TTC549 (cell line): ENCODE measurements around the gene LRRC1.
"Not testable (repeated sequence)": the region's sequence is repeated elsewhere in the genome, so short reads cannot be mapped to it uniquely, and the experiment has no call there.

Experiments used
- FAIRE-seq: peaks from 2 replicates; lab custom pipeline; 2012; peaks lifted over from hg19 to GRCh38; lab: Jason Lieb, UNC

LRRC1 gene

DNA sequence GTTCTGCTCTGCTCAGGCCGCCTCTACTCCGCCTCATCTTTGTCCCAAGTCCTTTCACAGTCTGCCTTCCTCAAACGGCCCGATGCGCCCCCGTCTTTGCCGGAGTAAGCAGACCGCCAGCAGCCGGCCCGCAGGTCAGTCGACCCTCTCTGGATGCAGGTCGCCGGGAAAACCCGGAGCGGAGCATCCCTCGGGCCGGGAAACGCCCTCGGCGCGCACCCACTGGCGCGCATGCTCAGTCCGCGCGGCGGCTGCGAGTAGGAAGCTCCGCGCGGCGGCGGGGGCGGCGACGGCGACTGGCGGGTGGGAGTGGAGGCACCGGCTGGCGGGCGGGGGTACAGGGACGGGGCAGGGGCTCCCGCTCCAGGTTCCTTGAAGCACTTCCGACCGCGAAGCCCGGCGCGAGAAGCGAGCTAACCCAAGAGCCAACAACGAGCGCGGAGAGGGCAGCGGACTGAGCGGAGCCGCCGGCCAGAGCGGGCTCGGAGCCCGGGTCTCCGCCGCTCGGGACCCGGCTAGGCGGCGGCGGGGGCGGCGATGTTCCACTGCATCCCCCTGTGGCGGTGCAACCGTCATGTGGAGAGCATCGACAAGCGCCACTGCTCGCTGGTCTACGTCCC is at the start of gene LRRC1:
LRRC1 (plus strand) TSS at position 286 of the 620 bp plus-strand sequence; CDS start at position 538, 252 bp downstream.
- FAIRE-seq, result no peak

DNA sequence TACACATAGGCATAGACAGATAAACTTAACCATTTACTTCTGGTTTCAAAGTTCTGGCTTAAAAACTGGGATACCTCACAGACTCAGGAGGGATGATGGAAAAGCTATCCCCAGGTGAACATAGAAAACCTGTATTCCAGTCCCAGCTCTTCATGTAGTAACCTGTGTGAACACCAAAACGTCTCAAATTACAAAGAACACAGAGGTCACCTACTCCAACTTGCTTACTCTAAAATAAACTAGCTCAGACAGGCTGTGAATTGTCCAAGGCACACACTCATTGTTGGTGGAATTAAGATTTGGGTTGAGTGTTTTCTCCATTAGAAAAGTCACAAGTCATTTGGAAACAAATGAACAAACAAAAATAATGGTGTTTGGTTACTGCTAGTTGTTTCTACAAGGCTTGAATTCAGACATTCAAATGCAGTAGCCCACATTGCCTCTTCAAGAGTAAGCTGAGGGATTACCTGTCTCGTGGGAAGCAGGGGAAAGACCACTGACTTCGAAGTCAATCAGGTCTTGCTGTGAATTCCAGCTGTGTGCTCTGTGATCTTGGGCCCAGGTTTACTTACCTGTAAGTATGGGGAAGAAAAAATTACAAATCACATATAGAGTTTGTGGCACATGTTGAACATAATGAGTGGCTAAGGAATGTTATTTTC is 48.2 kb upstream of the LRRC1 start:
- no peak for FAIRE-seq

DNA sequence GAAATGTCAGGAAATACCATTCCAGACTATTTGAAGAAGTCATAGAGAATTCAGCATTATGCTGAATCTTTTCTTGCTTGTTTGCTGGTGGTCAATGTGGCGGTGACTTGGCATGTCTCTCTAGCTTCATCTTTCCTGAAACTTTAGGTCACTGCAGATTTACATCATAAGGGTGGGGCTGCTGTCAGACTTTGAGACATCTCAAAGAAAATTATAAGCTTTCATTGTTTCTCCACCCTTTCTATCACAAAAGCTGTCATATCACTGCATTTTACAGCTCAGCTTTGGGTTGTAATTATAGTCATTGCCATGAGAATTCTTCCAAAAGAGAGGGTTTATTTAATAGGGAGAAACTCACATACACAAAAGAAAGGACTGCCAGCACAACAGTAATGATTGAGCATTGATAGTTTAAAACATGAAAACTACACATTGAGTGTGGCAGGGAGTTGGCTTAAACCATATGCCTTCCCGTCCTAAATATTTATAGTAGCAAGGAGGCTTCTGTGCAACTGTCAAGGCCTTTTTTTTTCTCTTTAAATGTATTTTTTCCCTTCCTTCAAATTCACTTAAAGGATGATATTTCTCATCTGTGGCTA is 44.7 kb upstream of the LRRC1 start:
- no peak for FAIRE-seq

DNA sequence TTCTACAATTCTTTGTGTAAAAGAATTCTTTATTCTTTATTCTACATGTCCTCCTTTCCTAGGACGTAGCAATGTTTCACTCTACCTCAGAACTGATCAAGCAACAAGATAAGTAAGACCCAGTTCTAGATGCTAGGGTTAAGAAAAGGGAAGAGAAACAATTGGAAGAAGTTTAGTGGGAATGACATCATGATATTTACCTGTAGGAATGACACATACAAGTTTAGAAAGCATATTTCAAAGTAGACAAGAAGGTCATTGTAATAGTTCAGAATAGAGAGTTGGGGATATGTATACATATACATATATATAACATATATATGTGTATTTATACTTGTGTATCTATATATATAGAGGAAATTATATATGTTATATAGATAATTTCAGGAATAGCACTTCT is 43.4 kb upstream of the LRRC1 start:
- FAIRE-seq, result no peak

DNA sequence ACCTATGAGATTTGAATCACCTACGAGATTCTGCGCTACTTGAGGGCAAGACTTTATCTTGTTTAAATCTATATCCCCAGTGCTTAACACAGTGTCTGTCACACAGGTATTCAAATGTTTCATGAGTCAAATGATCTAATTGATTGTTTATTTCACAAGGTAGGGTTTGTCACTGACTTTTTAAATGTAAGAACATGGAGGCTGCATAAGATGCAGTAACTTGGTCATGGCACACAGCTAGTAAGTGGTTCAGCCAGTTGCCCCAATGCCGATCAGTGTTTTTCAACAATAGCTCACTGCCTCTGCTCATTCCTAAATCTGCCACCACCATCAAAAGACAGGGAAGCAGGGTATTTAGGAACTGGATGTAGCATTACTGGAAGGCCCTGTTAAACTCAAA is 42.4 kb upstream of the LRRC1 start:
- no peak for FAIRE-seq

DNA sequence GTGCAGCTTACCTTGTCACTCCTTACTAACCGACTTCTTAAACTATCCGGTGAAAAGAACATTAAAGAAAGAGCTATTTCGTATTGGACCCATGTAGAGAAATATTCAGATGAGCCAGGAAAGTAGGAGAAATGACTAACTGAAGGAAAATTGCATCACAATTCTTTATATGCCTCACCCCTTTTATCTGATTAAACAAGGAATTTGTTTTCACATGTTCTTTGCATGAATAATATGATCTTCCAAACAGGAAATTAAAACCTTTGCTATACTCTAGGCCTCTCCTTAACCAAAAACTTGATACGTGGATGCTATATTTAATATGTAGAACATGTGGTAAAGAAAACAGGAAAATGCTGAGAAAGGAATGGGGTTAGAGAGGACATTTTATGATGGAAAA is 41.9 kb upstream of the LRRC1 start:
- no peak for FAIRE-seq

DNA sequence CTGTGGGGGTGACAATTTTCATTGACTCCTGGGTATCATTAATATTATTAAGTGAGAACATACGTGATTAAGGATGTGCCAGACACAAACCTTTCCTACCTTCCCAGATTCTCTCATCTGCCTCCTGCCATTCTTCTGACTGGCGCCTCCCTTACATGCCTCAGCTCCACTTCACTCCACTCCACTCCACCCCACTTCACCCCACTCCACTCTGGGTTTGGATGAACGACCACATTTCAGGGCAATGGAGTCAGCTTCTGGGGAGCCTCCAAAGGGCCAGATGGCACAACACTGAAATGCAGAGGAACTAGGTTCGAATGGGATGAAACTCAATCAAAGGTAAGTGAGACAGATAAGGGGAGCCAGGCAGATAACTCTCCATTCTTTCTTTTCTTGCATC is 40.5 kb upstream of the LRRC1 start:
- FAIRE-seq, result no peak

DNA sequence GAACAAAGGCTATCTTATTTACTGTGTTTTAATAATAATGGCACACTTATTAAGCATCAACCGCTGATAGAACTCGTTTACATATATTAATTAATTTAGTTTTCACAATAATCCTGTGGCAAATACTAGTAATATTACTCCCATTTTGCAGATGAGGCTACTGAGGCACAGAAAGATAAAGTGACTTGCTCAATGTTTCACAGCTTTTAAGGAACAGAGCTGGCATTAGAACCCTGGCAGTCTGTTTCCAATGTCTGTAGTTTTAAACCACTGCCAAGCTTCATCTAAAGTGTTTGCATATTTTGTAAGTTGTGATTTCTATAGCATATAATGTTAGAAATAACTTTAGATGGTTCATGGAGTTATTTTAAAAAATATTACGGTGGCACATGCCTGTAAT is 38.4 kb upstream of the LRRC1 start:
- FAIRE-seq, result no peak

DNA sequence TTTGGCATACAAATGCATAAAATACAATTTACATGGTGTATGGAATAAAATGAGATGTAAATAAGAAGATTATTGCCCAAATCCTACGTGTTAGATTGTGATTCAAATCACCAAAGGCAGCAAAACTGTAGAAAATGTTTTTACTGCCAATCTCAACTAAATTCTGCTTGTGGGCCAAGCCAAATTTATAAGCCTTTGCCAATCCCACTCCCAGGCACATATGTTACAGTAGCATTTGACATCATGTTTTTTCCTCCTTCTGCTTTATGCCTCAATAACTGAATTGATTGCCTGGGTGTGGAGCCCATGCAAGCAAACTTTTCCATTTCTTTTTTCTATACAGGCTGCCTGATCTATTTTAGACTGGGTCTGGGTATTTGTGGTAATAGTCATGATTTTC is 36.3 kb upstream of the LRRC1 start:
- no peak for FAIRE-seq

DNA sequence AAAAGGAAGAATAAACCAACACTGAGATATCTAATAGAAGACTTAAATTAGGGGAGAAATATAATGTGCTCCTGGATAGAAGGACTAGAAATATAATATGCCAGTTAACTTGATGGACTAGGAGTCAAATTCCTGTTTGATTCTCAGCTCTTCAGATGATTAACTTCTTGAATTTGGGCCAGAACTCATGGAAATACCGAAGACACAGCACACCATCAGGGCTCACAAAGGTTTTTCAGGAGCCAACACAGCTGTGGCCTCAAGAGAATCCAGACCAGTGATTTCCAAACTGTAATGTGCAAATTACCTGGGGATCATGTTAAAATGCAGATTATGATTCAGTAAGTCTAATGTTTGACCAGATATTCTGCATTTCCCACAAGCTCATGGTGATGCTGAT is 33.8 kb upstream of the LRRC1 start:
- FAIRE-seq, result no peak

DNA sequence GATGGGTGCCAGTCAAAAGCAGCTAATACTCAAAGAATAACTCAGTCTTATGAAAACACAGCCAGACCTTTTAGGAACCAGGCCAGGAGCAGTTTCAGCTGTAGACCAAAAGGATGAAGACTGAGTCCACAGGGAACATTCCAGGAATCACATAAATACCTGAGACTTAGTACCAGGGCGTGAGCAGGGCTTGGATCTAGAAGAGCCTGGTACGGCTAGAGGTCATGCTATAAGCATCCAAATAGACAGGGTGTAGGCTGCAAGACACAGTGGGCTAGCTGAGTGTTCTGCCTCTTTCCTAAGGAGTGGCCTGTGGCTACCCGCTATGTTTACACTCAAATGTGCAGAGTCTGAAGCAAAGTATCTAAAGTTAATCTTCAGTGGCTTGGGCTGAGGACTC is 29.5 kb upstream of the LRRC1 start:
- no peak for FAIRE-seq

DNA sequence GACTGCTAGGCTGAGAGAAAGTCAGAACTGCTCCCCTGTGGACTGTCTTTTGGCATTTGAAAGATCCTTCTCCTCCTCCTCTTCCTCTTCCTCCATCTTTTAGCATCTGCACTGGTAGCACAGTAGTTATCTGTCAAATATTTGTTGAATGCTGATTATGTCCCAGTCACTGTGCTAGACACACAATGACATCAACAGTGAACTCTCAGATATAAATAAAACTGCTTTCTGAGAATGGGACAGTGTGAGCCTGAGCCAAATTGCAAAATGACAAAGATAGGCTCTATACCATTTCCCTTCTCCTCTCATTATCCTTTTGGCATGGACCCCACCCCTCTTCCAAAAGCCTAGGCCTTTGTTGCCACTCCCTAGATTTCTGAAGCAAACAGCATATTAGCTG is 27.9 kb upstream of the LRRC1 start:
- no peak for FAIRE-seq

DNA sequence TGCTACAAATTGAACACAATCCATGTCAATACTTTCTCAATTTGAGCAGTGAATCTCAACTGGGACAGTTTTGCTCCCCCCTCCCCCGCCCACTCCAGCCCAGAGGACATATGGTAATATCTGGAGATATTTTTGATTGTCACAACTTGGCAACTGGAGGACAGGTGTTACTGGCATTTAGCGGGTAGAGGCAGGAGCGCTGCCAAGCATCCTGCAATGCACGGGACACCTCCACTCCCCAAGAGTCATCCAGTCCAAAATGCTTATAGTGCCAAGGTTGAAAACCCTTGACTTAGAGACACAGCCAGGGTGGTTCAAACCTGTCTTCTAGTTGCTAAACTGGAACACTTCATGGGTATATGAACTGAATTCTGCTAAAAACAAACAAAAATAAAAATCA is 26.9 kb upstream of the LRRC1 start:
- FAIRE-seq, result no peak

DNA sequence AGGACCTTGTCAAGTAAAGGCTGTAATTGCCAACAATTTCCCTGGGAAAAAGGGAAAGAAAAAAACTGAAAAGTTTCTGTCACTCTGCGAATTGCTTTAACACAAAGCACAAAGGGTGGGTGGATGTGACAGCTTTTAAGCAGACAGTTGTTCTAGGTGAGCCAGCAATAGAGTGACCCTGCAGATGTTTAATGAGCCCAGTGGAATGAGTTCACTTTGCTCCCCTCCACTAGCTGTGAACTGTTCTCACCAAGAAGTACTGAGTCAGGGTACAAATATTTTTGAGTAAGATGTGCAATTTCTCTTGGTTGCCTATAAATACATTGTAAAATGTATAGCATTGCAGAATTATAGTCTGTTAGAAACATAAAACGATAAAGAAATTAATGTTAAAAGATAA is 26.2 kb upstream of the LRRC1 start:
- no peak for FAIRE-seq

DNA sequence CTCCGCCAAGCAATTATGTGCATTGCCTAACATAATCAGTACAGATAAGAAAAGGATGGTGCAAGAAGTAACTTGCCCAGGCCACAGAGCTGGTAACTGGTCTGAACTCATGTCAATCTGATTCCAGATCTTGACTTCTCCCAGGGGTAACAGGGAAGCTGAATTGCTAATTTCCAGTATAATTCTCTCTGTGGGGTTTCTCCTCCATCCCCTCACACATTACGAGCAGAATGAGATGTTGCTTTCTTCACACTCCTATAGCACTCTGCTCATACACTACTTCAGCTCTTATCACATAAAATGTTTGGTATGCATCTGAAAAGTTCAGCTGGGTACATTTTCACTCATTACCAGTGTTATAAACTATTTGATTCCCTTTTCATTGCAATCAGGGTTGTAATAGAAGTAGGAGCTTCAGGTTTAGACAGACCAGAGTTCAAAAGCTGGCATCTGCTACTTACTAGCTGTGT is 24.0 kb upstream of the LRRC1 start:
- no peak for FAIRE-seq

DNA sequence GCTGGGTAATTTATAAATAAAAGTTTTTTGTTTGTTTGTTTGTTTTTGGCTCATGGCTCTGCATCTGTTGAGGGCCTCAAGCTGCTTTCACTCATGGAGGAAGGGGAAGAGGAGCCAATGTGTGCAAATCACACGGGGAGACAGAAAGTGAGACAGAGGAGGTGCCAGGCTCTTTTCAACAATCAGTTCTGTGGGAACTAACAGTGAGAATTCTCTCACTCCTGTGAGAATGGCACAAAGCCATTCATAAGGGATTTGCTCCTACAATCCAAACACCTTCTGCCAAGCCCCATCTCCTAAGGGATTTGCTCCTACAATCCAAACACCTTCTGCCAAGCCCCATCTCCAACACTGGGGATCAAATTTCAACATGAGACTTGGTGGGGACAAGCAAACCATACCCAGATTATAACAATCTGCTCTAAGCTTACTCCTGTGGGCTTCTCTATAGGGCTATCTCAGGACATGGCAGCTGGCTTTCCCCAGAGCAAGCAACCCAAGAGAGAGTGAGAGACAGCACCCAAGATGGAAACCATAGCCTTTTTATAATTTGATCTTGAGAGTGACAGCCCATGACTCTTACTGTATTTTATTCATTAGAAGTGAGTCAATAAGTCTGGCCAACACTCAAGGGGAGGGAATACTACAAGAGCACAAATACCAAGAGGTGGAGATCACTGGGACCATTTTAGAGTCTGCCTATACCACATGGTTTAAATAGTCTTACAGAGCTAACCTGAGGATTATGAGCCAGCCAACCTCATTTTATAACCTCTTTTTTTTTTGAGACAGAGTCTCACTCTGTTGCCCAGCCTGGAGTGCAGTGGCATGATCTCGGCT is 22.8 kb upstream of the LRRC1 start:
- no peak for FAIRE-seq

DNA sequence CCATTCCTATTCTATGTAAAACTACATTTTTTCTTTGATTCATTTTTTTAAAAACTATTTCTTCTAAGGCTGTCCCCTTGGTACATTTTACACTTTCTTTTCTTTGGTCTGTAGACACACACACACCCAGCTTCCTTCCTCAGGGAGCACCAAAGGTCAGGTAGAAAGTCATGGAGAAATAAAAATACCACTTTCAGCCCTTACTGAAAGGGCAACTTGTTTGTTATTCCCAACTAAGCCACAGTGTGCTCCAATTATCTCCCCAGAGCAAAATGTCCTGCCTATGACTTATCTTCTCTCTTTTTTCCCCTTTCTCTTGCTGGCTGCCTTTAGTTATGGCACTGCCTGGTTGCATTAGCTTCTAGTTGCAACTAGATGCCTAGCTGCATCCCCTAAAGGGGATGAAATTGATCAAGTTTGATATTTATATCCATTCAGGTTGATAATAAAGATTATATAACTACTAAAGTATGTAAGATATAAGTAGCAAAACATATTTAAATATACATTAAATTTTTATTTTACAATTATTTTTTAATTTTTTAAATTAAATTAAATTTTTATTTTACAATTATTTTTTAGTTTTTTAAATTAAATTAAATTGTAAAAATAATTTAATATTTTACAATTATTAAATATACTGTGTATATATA is 21.6 kb upstream of the LRRC1 start:
- FAIRE-seq, result peak; percentile 92

DNA sequence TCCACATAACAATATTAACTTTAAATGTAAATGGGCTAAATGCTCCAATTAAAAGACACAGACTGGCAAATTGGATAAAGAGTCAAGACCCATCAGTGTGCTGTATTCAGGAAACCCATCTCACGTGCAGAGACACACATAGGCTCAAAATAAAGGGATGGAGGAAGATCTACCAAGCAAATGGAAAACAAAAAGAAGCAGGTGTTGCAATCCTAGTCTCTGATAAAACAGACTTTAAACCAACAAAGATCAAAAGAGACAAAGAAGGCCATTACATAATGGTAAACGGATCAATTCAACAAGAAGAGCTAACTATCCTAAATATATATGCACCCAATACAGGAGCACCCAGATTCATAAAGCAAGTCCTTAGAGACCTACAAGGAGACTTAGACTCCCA is 18.7 kb upstream of the LRRC1 start:
- FAIRE-seq, result not testable (repeated sequence)

DNA sequence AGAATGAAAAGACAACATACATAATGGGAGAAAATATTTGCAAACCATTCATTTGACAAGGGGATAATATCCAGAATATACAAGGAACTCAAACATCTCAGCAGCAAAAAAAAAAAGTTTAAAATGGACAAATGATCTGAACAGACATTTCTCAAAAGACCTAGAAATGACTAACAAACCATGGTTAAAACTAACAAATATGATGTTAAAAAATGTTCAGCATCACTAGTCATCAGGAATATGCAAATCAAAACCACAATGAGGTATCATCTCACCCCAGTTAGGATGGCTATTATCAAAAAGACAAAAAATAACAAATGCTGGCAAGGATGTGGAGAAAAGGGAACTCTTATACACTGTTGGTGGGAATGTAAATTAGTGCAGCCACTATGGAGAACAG is 9.8 kb upstream of the LRRC1 start:
- FAIRE-seq, result not testable (repeated sequence)

DNA sequence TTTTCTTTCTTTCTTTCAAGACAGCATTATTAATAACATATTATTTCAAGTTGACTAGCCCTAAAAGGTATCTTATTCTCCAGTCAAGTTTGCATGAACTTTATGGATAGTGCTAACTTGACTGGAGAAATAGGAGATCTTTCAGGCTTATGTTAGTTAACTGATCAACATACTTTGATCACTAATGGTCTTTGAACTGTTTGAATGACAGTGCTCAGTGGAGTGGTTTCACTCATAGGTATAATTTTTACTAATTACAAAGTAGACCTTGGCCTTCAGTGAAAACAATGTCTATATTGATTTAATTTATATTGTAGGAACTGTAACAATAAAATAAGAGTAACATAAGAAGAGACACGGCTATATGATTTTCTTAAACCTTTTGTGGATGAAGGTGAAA is 8.0 kb upstream of the LRRC1 start:
- no peak for FAIRE-seq

DNA sequence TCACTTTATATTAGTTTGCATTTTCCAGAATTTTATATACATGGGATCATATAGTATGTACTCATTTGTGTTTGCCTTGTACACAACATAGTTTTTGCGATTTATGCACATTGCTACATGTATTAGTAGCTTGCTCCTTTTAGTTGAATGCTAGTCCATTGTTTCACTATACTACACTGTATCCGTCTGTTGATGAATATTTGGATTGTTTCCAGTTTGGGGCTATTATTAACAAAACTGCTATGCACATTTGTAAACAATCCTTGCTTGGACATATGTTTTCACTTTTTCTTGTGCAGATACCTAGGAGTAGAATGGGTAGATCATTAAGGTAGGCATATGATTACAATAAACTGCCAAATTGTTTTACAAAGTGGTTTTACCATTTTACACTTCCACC is 3.9 kb upstream of the LRRC1 start:
- FAIRE-seq, result no peak

DNA sequence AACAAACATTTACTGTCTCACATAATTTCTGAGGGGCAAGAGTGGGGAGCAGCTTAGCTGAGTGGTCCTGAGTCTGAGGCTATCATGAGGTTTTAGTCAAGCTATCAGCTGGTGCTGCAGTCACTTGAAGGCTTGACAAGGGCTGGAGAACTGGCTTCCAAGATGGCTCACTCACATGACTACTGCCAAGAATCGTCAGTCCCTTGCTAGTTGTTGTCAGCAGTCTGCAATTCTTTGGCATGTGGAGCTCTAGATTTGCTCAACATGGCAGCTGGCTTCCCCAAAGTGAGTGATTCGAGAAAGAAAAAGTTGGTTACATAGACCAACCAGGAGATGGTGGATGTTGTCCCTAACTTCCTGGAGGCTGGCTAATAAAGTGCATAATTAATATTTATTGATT is 2.8 kb upstream of the LRRC1 start:
- FAIRE-seq, result no peak

DNA sequence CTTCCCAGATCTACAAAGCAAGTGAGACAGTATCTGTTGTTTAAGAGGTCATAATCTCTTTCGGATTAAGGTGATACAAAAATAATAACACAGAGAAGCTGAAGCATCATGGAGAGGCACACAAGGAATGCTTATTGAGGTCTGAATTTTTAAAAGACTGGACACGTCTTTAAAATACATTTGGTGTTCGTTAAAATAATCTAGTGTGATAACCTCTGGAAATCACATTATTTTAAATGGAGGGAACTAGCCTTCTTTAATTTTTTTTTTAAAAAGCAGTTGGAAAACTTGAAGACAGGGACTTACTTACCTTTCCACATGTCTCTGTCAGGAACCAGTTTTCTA is 1.9 kb upstream of the LRRC1 start:
- no peak for FAIRE-seq
